ENCODE measurements around the gene POLDIP3.
"Not testable (repeated sequence)": the region's sequence is repeated elsewhere in the genome, so short reads cannot be mapped to it uniquely, and the experiment has no call there.

POLDIP3 gene

DNA sequence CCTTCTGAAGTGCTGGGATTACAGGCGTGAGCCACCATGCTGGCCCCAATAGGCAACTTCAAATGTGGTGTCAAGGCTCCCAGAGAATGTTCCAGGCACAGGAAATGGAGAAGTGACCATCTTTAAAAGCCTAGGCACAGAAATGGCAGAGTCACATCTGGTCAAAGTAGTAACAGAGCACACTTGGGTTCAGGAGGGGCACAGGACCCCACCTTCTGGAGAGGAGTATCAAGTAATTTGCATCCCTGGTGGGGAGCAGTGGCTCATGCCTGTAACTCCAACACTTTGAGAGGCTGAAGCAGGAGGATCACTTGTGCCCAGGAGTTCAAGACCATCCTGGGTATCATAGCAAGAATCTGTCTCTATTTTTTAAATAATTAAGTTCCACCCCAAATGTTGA, 31.7 kb downstream of the POLDIP3 start:
- DNase-seq = no peak

DNA sequence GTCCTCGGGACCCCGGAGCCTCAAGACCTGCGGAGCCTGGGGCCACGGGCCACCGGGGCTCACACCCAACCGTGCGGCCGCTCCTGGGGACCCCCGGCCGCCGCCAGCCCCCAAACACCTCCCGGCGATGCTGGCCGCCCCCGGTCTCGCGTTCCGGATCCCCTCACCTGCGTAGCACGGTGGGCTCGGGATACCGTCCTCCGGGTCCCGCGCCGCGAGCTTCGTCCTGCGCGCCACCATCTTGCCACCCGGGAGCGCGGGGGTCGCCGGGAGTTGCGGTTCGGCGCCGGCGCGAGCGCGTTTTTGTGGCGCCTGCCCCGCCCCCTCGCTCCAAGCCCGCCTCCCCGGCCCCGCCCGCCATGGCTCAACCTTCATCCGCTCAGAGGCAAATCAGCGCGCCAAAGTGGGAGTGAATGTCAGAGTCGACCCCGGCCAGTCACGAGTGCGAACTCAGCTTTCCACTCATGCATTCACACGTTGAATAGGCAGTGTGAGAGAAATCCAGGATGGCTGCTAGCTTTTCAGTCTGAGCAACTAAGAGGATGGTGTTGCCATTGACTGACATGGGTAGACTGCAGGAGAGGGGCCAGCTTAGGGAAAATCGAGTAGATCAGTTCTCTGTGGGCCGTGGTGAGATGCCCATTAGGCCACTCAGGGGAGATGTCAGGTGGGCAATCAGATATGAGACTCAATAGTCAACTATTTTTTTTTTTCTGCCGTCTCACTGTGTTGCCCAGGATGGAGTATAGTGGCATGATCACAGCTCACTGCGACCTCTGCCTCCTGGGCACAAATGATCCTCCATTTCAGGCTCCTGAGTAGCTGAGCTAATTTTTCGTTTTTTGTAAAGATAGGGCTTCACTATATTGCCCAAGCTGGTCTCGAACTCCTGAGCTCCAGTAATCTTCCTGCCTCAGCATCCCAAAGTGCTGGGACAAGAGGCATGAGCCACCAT, 32.6 kb downstream of the POLDIP3 start:
- DNase-seq = peak; percentile 40

DNA sequence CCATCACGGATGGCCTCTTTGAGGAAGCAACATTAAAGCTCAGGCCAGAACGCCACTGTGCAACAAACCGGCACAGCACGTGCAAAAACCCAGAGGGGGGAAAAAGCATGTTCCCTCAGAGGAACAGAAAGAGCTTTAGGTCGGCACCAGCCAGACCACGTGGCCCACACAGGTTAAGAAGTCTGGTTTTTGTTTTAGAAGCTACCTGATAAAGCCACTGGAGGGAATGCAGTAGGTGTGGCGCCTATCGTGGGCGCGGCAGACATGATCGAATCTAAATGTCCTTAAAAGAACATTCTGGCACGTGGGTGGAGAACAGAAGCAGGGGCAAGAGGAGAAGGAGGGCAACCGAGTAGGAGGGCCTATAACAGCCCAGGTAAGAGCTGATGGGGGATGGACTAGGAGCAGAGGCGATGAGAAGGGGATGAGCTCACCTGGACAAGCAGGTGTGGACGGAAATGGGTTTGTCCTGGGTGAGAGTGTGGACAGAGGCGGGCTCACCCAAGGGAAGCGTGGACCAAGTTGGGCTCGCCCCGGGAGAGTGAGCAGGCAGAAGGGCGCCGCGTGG, 33.4 kb downstream of the POLDIP3 start:
- DNase-seq = not testable (repeated sequence)

DNA sequence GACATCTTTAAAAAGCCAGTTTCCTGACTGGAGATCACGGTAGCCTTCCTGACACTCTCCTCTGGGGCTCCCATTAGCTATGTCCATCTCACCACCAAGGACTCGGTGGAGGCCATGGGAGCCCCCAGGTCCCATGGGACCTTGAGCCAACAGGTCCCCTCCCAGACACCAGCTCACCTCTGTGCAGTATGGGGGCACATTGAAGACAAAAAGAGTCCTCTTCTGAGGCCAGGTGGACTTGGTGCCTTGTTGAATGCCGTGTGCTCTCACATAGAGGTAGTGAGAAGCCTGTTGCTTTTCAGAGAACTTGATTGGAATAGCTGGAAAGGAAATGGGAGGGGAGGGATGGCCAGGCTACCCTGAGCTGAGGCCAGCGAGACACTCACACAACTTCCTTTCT, 34.6 kb downstream of the POLDIP3 start:
- DNase-seq = not testable (repeated sequence)

DNA sequence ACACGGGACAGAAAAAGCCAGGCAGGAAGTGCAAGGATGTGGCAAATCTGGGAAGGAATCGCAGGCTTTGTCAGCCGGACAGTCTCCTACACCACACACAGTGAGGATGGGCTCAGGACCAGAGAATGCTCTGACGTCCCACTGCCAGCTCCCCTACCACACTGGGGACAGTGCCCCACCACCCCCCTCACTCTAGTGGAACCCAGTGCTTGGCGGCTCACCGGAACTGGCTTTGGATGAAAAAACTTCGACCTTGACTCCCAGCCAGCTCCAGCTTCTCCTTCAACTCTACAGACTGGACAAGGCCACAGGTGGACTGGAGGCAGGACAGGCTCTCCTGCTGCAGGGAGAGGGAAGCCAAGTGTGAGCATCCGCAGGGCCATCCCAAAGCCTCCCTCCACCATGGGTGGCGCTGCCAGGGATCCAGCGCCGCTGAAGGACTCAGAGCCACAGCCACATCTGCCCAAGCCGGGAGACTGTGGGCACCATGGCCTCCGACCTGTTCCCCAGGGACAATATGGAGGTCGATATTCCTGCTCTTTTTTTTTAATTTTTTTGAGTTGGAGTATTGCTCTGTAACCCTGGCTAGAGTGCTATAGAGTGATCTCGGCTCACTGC, 37.0 kb downstream of the POLDIP3 start:
- no peak for DNase-seq

DNA sequence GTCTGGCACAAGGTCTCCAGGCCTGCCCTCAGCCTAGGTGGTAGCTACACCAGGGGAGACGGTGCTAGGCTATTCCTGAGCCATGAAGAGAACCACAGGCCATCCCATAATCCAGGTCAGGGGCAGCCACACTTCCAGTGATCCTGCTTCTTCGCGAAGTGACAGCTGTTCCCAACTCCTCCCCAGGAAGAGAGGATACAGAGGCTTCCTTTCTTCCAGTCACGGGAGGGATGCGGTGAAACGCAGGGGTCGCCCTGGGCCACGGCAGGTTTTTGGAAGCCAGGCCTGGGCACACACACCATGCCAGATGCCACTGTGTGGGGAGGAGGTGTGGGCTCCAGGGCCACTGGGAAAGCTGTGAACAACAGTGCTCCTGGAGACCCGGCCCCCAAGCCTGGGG, 37.5 kb downstream of the POLDIP3 start:
- DNase-seq = not testable (repeated sequence)

DNA sequence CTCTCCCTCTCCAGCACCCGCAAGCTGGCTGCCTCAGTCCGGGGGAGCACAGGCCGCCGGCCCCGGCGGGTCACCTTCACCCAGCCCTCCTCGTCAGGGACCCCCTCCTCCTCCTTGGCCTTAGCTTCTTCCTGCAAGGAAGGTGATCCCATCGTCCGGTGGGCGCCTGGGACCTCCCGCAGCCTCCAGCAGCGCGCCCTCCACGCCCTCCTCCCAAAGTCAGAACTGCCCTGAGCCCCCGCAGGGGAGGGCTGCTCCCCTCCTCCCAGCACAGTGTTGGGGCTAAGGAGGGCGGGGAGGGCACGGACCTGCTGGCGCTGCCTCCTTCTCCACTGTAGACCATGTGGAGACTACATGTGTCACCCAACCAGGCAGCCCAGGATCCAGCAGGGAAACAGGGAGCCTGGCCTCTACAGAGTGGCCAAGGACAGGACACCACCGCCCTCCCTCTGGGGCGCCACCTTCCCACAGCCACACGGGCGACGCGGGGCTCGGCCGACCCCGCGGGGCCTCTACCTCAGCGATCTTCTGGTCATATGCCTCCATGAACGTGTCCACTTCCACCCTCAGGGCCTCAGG, 38.6 kb downstream of the POLDIP3 start:
- not testable (repeated sequence) for DNase-seq

DNA sequence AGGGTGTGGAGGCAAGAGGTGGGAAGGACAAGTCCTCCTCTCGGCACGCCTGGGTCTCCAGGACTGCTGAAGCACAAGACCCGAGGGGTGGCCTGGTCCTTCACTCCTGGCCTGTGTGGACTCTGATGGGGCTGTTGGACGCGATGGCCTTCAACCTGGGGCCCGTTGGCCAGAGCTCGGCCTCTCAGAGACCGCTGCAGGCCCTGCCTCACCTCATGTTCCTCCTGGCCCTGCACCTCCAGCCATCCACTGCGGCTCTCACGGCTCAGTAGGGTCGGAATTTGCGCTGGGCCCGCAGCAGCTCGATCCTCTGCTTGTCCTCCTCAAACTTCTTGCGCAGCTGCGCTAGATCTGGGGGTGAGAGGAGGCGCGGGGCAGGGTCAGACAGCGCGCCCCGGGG, 40.2 kb downstream of the POLDIP3 start:
- DNase-seq = not testable (repeated sequence)

DNA sequence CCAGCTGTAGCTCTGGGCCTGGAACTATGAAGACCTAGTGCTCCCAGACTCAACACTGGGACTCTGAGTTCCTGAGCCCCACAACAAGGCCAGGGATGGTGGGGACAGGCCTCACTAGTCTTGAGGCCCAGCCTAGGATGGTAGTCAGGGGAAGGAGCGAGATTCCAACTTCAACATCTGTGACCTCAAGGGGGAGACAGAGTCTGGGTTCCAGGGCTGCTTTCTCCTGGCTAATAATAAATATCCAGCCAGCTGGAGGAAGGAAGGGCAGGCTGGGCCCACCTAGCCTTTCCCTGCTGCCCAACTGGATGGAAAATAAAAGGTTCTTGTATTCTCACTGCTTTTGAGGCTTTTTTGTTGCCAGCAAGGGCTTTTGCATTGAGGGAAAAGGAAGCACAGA, 40.6 kb downstream of the POLDIP3 start:
- DNase-seq = not testable (repeated sequence)

DNA sequence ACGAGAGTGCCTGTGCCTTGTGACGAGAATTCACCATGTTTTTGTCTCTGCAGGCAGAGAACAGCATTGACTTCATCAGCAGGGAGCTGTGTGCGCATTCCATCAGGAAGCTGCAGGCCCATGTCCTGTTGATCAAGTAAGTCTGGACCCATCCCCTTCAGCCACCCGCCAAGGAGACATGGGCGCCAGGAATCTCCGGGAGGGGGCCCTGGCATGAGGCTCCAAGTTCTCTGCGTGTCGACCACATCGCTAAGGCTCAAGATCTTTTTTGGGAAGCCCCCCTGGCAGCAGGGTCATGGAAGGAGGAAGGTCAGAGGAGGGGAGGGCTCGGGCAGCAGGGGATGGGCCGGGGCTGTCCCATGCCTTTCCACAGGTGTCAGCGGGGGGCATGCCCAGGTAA, 43.6 kb downstream of the POLDIP3 start:
- DNase-seq = not testable (repeated sequence)

DNA sequence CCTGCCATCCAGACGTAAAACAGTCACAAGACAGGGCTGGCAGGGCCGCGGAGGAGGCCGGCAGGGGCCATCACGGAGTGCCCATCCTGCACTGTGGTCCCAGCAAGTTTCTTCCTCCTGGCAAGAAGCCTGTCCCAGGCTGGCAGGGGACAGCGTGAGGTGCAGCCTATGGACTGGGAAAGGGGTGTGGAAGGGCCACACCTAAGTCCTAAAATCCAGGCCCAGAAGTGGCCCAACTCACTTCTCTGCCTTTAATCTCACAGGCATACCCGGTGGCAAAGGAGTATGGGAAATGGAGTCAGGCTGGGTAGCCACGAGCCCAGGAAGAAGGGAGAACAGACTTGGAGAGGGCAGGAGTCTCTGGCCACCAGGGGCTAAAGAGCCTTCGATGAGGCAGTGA, 44.1 kb downstream of the POLDIP3 start:
- not testable (repeated sequence) for DNase-seq

DNA sequence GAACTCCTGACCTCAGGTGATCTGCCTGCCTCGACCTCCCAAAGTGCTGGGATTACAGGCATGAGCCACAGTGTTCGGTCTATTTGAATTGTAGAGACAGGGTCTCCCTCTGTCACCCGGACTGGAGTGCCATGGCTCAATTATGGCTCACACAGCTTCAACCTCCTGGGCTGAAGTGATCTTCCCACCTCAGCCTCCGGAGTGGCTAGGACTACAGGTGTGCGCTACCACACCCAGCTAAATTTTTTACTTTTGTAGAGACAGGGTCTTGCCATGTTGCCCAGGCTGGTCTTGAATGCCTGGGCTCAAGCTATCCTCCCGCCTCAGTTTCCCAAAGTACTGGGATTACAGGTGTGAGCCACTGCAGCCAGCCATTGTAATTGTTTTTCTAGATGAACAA, 46.7 kb downstream of the POLDIP3 start:
- DNase-seq = not testable (repeated sequence)

DNA sequence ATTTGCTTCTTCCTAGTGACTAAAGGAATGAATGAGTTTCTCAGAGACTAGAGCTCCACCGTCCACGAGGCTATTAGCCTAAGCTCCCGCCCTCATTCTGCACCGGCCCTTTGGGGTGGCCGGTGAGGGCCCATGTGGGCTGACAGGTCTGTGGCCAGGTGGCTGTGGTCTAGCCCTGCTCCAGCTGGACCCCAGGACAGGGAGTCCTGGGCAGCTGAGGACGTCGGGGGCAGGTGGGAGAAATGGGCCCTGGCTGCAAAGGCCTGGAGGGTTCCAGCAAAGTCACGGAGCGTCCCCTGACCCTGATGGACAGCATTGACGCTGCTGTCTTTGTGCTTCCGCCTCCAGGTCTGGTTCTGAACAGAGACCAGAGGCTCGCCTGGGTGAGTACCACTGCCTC, 48.7 kb downstream of the POLDIP3 start:
- DNase-seq = no peak

DNA sequence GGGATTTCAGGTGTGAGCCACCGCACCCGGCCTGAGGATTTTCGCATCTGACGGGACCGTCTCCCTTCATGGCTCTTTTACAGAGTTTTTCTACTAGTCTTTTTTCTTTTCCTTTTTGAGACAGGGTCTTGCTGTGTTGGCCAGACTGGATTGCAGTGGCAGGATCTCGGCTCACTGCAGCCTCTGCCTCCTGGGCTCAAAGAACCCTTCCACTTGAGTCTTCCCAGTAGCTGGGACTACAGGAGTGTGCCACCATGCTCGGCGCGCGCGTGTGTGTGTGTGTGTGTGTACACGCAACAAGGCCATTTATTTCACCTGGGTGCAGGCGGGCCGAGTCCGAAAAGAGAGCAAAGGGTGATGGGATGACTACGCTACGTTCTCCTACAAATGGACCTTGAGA, 50.0 kb downstream of the POLDIP3 start:
- no peak for DNase-seq

DNA sequence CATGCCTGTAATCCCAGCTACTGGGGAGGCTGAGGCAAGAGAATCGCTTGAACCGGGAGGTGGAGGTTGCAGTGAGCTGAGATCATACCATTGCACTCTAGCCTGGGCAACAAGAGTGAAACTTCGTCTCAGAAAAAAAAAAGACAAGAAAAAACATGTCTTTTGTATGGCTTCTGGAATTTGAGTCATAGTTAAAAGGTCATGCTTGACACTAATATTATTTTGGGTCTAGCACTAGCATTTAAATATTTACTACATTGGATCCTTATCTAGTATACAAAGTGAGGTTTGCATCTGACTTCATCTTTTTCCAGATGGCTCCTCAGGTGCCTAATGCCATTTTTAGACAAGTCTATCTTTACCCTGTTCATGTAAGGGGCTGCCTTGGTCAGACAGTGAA, 50.7 kb downstream of the POLDIP3 start:
- DNase-seq = not testable (repeated sequence)

DNA sequence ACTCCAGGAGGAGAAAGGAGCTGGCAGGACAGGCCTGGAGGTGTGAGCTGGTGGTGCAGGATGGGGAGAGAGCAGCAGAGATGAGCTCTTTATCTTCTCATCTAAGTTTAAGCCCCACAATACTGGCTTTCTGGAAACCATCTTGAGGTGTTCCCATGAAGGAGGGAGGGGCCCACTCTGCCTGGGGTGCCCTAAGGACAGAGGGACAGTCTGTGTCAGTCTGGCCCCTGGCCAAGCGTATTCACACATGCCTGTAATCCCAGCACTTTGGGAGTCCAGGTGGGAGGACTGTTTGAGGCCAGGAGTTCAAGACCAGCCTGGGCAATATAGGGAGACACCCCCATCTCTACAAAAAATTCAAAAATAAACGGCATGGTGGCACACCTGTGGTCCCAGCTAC, 52.0 kb downstream of the POLDIP3 start:
- no peak for DNase-seq

DNA sequence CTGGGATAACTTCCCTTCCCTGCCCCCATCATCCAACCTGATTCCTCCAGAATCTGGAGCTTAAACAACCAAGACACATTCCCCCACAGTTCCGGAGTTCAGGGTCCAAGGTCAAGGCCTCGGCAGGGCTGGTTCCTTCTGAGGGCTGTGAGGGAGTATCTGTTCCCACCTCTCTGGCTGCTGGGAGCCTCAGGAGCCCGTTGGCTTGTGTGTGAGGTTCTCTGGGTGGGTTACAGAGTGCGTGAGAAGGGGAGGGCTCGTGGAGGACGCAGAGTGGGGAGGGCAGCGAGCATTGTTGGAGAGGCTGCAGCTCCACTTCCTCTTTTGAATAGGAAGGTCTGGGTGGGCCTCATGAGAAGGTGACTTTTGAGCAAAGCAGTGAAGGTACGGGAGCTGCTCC, 52.4 kb downstream of the POLDIP3 start:
- DNase-seq = no peak

DNA sequence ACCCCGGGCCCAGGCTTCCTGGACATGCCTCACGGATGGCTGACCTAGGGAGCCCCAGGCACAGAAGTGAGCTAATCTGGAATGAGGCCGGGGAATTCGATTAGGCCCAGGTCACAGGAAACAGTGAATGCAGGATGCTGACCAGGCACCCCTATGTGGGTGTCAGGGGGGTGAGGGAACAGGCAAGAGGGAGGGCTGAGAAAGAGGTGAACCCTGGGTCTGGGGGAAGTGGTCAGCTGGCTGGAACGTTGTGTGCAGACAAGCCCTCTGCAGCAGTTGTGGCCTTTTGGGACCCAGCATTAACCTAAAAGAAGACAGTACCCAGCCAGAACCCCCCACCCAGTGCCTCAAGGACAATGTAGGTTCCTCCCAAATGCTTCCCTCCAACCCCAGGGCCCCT, 52.8 kb downstream of the POLDIP3 start:
- no peak for DNase-seq

DNA sequence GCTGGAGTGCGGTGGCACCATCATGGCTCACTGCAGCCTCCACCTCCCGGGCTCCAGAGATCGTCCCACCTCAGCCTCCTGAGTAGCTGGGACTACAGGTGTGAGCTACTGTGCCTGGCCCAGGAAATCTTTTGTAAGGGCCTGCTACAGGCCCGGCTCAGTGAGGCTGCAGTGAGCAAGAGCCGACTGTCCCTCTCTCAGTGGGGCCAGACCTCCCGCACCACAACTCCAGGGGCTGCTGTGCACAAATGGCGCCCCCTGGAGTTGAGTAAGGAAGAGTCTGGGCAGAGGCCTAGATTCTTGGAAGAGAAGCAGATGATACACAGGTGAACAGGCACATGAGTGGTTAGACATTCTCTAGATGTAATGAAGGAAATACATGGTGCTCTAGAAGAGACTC, 53.9 kb downstream of the POLDIP3 start:
- DNase-seq = no peak

DNA sequence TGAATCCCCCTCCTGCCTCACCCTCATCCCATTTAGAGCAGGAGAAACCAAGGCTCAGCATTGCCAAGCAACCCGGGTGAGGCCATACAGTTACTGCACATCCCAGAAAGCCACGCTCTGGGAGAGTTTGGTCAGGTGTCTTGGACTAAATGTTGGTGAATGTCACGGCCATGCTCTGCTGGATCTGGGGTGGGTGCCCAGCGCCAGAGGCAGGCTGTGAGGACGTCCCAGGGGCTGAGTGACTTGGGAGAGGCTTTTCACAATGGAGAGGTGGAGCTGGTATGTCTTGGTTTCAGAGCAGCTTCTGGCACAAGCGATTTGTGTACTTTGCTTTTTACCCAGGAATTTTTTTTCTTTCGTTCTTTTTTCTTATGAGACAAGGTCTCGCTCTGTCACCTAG, 54.3 kb downstream of the POLDIP3 start:
- DNase-seq = no peak

DNA sequence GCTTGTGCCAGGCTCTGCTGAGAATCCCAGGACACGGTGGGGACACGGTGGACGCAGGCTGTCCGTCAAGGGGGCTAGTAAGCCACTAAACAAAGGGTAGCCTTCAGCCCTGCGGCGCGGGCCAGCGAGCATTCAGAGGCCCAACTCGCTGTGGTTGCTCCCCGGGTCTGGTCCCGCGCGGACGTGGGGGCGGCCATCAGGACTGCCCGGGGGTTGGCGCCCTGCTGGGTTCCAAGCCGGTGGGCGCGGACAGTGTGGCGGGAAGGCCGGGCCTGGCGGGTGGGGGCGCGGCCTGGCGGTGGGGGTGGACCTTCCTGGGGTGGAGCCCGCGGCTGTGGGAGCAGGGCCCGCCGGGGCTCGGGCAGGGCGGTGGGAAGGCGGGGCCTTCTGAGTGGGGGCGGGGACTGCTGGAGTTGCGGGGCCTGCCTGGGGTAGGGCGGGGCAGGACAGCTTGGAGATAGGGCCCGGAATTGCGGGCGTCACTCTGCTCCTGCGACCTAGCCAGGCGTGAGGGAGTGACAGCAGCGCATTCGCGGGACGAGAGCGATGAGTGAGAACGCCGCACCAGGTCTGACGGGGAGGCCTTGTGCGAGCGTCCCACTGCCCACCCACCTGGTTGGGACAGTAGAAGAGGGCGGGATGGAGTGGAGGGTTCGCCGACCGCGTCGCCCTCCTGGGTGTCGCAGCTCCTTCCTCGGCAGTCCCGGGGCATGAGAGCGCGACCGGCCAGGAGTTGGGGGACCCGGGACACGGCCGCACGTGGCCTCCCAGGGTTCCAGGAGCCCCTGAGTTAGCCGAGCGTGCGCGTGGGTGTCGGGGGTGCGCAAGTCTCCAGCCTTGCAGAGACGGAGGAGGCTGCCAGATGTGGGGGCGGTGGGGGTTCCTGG, 61.0 kb downstream of the POLDIP3 start, which contains the start of gene SERHL2:
SERHL2 (plus strand) TSS at position 482 of the 887 bp plus-strand sequence; CDS start at position 547, 65 bp downstream.
- DNase-seq = peak; percentile 69

DNA sequence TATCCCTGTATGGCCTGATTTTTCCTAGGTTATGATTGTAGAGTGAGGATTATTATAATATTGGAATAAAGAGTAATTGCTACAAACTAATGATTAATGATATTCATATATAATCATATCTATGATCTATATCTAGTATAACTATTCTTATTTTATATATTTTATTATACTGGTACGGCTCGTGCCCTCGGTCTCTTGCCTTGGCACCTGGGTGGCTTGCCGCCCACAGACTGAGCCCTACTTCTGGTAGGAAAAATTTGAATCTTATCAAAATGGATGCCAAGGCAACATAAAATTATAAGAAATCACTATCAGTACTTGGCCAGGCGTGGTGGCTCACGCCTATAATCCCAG, 62.4 kb downstream of the POLDIP3 start:
- DNase-seq = not testable (repeated sequence)

All from T1000 (cell line).